Naive thymus-derived CD4-positive, alpha-beta T cell (primary cell): ENCODE results near the gene LTV1. TPM values are rescaled to one million over a fixed set of nuclear protein-coding genes. Genes with fewer than 3 reads are reported as not detected.

Experiments used
- ATAC-seq: fragments of 150-1000 bp; cut with Tn5 transposase; 2 replicates; pipeline ENCODE4 v1.10.0; 2021; ENCODE audit warnings: mild to moderate bottlenecking, moderate library complexity
- CTCF ChIA-PET: fragments of 350-600 bp; sonication (Branson Sonifier 250); formaldehyde crosslinking; loops from one replicate; lab custom pipeline; 2021; ENCODE audit warnings: antibody characterized with exemption; lab: Charles Lee
- POLR2A ChIA-PET: fragments of 350-600 bp; sonication (Branson Sonifier 250); formaldehyde crosslinking; loops from one replicate; lab custom pipeline; 2021; ENCODE audit warnings: antibody characterized with exemption, inconsistent platforms; lab: Charles Lee
- DNase-seq, 9 donors: peaks; one replicate each; pipeline versions ENCODE4 v3.0.0 to v3.0.0-alpha.2; 2020 to 2022; ENCODE audit warnings: mixed read lengths in 1 of 9
- H3K27ac ChIP-seq: one replicate; pipeline ENCODE4 v1.7.0; 2013; ENCODE audit warnings: mild to moderate bottlenecking, low read depth, low read length, moderate library complexity
- H3K27me3 ChIP-seq, 2 donors: one replicate each; pipeline ENCODE4 v1.7.0; 2013; ENCODE audit warnings: low read length in 2 of 2, mild to moderate bottlenecking in 2 of 2, moderate library complexity in 2 of 2; ENCODE audit not compliant: control insufficient read depth in 2 of 2, insufficient read depth in 2 of 2
- H3K36me3 ChIP-seq, 3 experiments: 1 replicate in 2 of 3; 2 replicates in 1 of 3; pipeline ENCODE4 v1.7.0; 2013; ENCODE audit warnings: low read length in 3 of 3, mild to moderate bottlenecking in 3 of 3, moderate library complexity in 1 of 3; ENCODE audit not compliant: insufficient read depth in 3 of 3, control insufficient read depth in 2 of 3
- H3K4me1 ChIP-seq, 2 donors: one replicate each; pipeline ENCODE4 v1.7.0; 2013; ENCODE audit warnings: low read length in 2 of 2, mild to moderate bottlenecking in 2 of 2, moderate library complexity in 1 of 2; ENCODE audit not compliant: control insufficient read depth in 2 of 2, insufficient read depth in 2 of 2
- H3K4me3 ChIP-seq: 2 replicates; pipeline ENCODE4 v1.7.0; 2013; ENCODE audit warnings: mild to moderate bottlenecking, low read length
- H3K9me3 ChIP-seq, 3 experiments: 1 replicate in 2 of 3; 2 replicates in 1 of 3; pipeline ENCODE4 v1.7.0; 2013; ENCODE audit warnings: low read length in 3 of 3; ENCODE audit not compliant: control insufficient read depth in 2 of 3
- H3K27ac Mint-ChIP-seq, 9 donors: one replicate each; pipeline ENCODE4 v1.8.0; 2020 to 2022; ENCODE audit warnings: mixed read lengths in 9 of 9, mild to moderate bottlenecking in 8 of 9, moderate library complexity in 5 of 9, inconsistent platforms in 2 of 9
- H3K27me3 Mint-ChIP-seq, 5 donors: one replicate each; pipeline ENCODE4 v1.8.0; 2021 to 2022; ENCODE audit warnings: mixed read lengths in 5 of 5, mild to moderate bottlenecking in 1 of 5
- H3K36me3 Mint-ChIP-seq, 5 donors: one replicate each; pipeline ENCODE4 v1.8.0; 2020 to 2022; ENCODE audit warnings: mixed read lengths in 5 of 5, mild to moderate bottlenecking in 3 of 5, inconsistent platforms in 1 of 5
- H3K4me1 Mint-ChIP-seq, 7 donors: one replicate each; pipeline ENCODE4 v1.8.0; 2020 to 2022; ENCODE audit warnings: mixed read lengths in 7 of 7, mild to moderate bottlenecking in 3 of 7, inconsistent platforms in 1 of 7
- H3K4me3 Mint-ChIP-seq, 10 donors: one replicate each; pipeline ENCODE4 v1.8.0; 2020 to 2022; ENCODE audit warnings: mild to moderate bottlenecking in 10 of 10, mixed read lengths in 10 of 10, moderate library complexity in 6 of 10, inconsistent platforms in 2 of 10
- H3K9me3 Mint-ChIP-seq, 11 donors: one replicate each; pipeline ENCODE4 v1.8.0; 2020 to 2022; ENCODE audit warnings: mixed read lengths in 11 of 11, mild to moderate bottlenecking in 4 of 11, inconsistent platforms in 1 of 11, moderate library complexity in 1 of 11
- intact Hi-C, 2 donors: fragments of 100-400 bp; cut with micrococcal nuclease; formaldehyde crosslinking; loops; one replicate each; pipeline ENCODE4 v1.15.1; 2023
- polyA plus RNA-seq, 2 donors: library from polyadenylated mRNA; unstranded; fragments of 300-500 nt; fragmentation: Illumina TruSeq; gene quantifications; one replicate each; pipeline ENCODE4 v1.2.3, GENCODE V29; 2021
- total RNA-seq, 6 experiments: library from RNA in 5 of 6; stranded (reverse) in 5 of 6; gene quantifications; 1 replicate in 5 of 6; 2 replicates in 1 of 6; pipeline ENCODE4 v1.2.3 and lab custom pipeline; 2021 to 2026

Gene LTV1
- total and polyA plus RNA-seq, 7 experiments from 2014 or later, result 16.5 to 29.6 (median 22.6) TPM

DNA sequence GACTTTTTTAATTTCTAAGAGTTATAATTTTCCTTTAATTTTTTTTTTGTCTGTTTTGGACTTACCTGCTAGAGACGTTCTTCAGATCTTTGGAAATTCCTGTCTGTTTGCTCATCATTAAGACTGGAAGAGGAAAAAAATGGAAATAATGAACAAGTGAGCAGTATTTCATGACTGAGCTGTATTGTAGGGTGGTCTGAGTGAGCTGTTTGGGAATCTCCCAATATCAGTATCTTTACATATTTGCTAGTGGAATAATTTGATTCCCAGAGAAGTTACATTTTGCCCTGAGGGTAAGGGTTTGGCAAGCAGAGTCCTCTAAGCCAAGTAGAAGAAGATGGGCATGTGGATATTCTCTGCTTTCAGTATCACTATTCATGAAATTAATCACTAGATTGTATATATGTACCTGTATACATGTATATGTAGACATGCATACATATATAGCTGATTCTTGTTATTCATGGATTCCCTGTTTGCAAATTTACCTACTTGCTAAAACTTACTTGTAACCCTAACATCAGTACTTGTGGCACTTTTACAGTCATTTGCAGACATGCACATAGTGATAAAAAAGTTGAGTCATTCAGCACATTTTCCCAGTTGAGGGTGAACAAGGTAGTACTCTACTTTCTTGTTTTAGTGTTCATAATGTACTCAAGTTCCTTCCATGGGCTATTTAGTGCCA is 34.6 kb downstream of the LTV1 start:
- ATAC-seq, result no peak
- Histone ChIP-seq H3K4me3 (no peak overlapping the region), H3K36me3 (no peaks in the 10 kb centered on the region), H3K4me1 (no peaks in the 10 kb centered on the region), H3K27me3 (no peaks in the 10 kb centered on the region), H3K27ac (no peak overlapping the region), H3K9me3 (no peaks in the 10 kb centered on the region)
- H3K9me3 Mint-ChIP-seq, result peaks cover 0 to 40% (median 10%) of the 10 kb centered on the region in 11 donors
- H3K4me1 Mint-ChIP-seq, result peaks cover 0 to 6% (median 0%) of the 10 kb centered on the region in 7 donors
- intact Hi-C loops, result no loop called here
- DNase-seq, result no peak
- H3K36me3 Mint-ChIP-seq, result peaks cover 0 to 14% (median 8%) of the 10 kb centered on the region in 5 donors
- no peaks in the 10 kb centered on the region for H3K27me3 Mint-ChIP-seq
- POLR2A ChIA-PET, result no interaction called here
- H3K4me3 Mint-ChIP-seq, result no peak overlapping the region
- CTCF ChIA-PET, result no interaction called here
- no peak overlapping the region for H3K27ac Mint-ChIP-seq

DNA sequence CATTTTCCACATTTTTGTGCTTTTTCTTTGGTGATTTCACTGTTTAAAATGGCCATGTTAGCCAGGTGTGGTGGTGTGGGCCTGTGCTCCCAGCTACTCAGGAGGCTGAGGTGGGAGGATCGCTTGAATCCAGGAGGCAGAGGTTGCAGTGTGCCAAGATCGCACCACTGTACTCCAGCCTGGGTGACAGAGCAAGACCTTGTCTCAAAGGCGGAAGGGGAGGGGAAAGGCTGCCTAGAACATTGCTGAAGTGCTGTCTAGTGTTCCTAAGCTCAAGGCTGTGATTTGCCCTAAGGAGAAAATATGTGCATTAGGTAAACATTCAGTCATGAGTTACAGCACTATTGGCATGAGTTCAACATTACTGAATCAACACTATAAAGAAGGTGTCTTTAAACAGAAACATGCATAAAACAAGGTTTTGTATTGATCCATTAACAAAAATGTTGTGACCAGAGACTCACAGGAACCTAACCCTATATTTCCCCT is 35.2 kb downstream of the LTV1 start:
- POLR2A ChIA-PET, result no interaction called here
- H3K4me1 Mint-ChIP-seq, result peaks cover 0 to 1% (median 0%) of the 10 kb centered on the region in 7 donors
- H3K27me3 Mint-ChIP-seq, result no peaks in the 10 kb centered on the region
- Histone ChIP-seq H3K4me1 (no peaks in the 10 kb centered on the region), H3K27ac (no peak overlapping the region), H3K36me3 (no peaks in the 10 kb centered on the region), H3K9me3 (no peaks in the 10 kb centered on the region), H3K27me3 (no peaks in the 10 kb centered on the region), H3K4me3 (no peak overlapping the region)
- peaks cover 0 to 14% (median 8%) of the 10 kb centered on the region in 5 donors for H3K36me3 Mint-ChIP-seq
- no peak for ATAC-seq
- CTCF ChIA-PET, result no interaction called here
- DNase-seq, result no peak
- H3K4me3 Mint-ChIP-seq, result peak overlapping the region in 1 of 10 donors; percentile 42
- intact Hi-C loops, result no loop called here
- peaks cover 0 to 40% (median 9%) of the 10 kb centered on the region in 11 donors for H3K9me3 Mint-ChIP-seq
- no peak overlapping the region for H3K27ac Mint-ChIP-seq

DNA sequence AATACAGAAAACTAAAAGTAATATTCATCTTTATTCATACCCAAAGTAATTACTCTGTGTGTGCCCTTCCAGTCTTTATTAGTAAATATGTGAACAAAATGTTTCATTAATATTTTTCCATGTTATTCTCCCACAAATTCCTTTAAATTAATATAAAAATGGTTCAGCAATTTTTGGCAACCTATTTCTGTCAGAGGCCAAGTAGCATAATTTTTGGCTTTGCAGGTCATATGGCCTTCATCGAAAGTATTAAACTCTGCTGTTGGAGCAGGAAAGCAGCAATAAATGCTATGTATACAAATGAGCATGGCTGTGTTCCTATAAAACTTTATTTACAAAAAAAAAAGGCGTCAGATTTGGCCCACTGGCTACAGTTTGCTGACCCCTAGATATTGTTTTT is 37.3 kb downstream of the LTV1 start:
- H3K36me3 ChIP-seq, result no peaks in the 10 kb centered on the region
- no peak overlapping the region for H3K4me3 ChIP-seq
- Mint-ChIP-seq H3K27me3 (no peaks in the 10 kb centered on the region), H3K9me3 (peaks cover 0 to 27% (median 5%) of the 10 kb centered on the region in 11 donors), H3K4me1 (no peaks in the 10 kb centered on the region), H3K36me3 (peaks cover 0 to 7% (median 3%) of the 10 kb centered on the region in 5 donors), H3K27ac (no peak overlapping the region), H3K4me3 (no peak overlapping the region)
- intact Hi-C loops, result no loop called here
- no peaks in the 10 kb centered on the region for H3K9me3 ChIP-seq
- CTCF ChIA-PET, result no interaction called here
- POLR2A ChIA-PET, result no interaction called here
- DNase-seq, result no peak
- H3K27me3 ChIP-seq, result no peaks in the 10 kb centered on the region
- no peak for ATAC-seq
- H3K27ac ChIP-seq, result no peak overlapping the region
- no peaks in the 10 kb centered on the region for H3K4me1 ChIP-seq

DNA sequence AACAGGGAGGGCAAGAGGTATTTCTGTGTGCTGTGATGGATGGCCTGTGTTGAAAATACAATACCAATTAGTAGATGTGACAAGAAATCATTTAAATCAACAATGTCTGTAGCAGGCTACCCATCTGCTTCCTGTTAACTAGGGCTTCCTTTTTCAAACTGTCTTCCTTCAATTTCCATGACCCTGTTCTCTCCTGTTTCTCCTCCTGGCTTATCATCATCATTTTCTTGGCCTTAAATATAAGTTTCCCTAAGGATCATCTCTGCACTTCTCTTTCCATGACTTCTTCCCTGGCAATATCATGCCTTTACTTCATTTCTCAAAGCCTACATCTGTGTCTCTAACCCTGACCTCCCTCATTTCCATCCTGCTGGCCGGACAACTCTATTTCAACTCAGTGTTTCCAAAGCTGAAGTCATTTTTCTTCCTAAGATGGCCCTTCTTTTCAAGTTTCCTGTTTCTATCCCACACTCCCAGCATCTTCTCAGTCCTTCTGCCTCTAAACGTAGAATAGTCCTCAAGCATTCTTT is 39.3 kb downstream of the LTV1 start:
- peaks cover 0 to 16% (median 0%) of the 10 kb centered on the region in 11 donors for H3K9me3 Mint-ChIP-seq
- no peaks in the 10 kb centered on the region for H3K4me1 ChIP-seq
- DNase-seq (no peak), ATAC-seq (no peak)
- H3K4me3 ChIP-seq, result no peak overlapping the region
- ChIA-PET CTCF (no interaction called here), POLR2A (no interaction called here)
- H3K27ac Mint-ChIP-seq, result no peak overlapping the region
- H3K27me3 Mint-ChIP-seq, result no peaks in the 10 kb centered on the region
- H3K4me3 Mint-ChIP-seq, result no peak overlapping the region
- no peak overlapping the region for H3K27ac ChIP-seq
- no peaks in the 10 kb centered on the region for H3K36me3 ChIP-seq
- H3K27me3 ChIP-seq, result no peaks in the 10 kb centered on the region
- H3K4me1 Mint-ChIP-seq, result no peaks in the 10 kb centered on the region
- H3K9me3 ChIP-seq, result no peaks in the 10 kb centered on the region
- intact Hi-C loops, result no loop called here
- peaks cover 0 to 8% (median 3%) of the 10 kb centered on the region in 5 donors for H3K36me3 Mint-ChIP-seq

DNA sequence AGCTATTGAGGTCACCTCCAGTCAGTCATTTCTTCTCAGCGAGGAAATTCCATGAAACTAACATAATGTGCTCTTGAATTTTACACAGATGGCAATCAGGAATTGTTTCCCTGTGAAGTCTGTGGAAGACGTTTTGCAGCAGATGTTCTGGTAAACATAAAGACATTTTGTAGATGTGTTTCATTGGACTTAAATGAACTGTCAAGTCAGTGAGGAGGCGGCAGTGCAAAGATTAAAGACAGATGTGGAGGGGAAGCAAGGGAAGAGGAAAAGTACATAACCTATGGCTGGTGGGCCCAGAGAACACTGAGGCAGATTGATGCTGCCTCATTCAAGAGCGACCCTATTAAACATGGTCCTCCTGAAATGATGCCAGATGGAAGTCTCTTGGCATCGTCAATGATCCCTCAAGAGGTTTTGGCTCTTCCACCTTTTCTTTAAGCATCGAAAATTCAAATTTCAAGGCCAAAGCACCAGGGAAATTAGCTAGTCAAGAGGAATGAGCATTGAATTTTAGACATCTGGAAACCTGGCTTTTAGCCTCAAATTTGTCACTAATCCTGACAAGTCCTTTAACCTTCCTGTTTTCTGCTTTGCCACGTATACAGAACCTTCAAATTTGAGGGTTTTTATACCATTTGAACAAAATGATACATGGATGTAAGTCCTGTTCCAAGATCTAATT is 41.2 kb downstream of the LTV1 start:
- H3K9me3 Mint-ChIP-seq, result peaks cover 0 to 1% (median 0%) of the 10 kb centered on the region in 11 donors
- Histone ChIP-seq H3K4me3 (no peak overlapping the region), H3K9me3 (no peaks in the 10 kb centered on the region), H3K36me3 (no peaks in the 10 kb centered on the region), H3K27me3 (no peaks in the 10 kb centered on the region), H3K4me1 (no peaks in the 10 kb centered on the region), H3K27ac (no peak overlapping the region)
- no peak overlapping the region for H3K4me3 Mint-ChIP-seq
- H3K27ac Mint-ChIP-seq, result no peak overlapping the region
- H3K27me3 Mint-ChIP-seq, result no peaks in the 10 kb centered on the region
- ChIA-PET POLR2A (no interaction called here), CTCF (no interaction called here)
- DNase-seq (no peak), ATAC-seq (no peak)
- no peaks in the 10 kb centered on the region for H3K4me1 Mint-ChIP-seq
- intact Hi-C loops, result no loop called here
- H3K36me3 Mint-ChIP-seq, result peaks cover 0 to 13% (median 9%) of the 10 kb centered on the region in 5 donors

DNA sequence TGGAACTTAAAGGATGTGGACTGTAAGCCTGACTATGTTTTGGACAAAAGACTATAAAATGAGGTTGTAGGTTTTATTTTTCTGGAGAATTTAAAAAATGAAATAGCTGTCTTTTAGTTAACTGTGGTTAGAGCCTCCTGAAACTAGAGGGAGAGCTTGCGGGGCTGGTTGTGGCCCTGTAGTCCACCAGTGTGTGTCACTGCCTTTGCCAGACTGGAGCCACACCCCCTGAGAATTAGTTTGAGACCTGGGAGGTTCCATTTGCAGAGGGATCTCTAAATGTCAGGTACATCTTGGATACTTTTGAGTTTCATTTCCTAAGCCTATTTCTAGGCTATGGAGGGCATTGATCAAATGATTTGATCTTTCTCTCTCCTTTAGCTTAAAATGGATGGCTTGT is 42.0 kb downstream of the LTV1 start:
- ChIA-PET POLR2A (no interaction called here), CTCF (no interaction called here)
- intact Hi-C loops, result no loop called here
- Mint-ChIP-seq H3K36me3 (peaks cover 0 to 13% (median 9%) of the 10 kb centered on the region in 5 donors), H3K9me3 (no peaks in the 10 kb centered on the region), H3K4me1 (no peaks in the 10 kb centered on the region), H3K27ac (no peak overlapping the region), H3K27me3 (no peaks in the 10 kb centered on the region), H3K4me3 (no peak overlapping the region)
- no peak overlapping the region for H3K4me3 ChIP-seq
- no peaks in the 10 kb centered on the region for H3K4me1 ChIP-seq
- no peak for DNase-seq
- no peaks in the 10 kb centered on the region for H3K27me3 ChIP-seq
- no peak overlapping the region for H3K27ac ChIP-seq
- H3K36me3 ChIP-seq, result no peaks in the 10 kb centered on the region
- no peaks in the 10 kb centered on the region for H3K9me3 ChIP-seq
- no peak for ATAC-seq
